Lung (tissue), 12 donors: Measurements from ENCODE around the gene PEX11G. TPM values are rescaled to one million over a fixed set of nuclear protein-coding genes. Genes with fewer than 3 reads are reported as not detected.

Experiments
- ATAC-seq: fragments of 200-7000 bp; cut with Tn5 transposase; one replicate; pipeline ENCODE4 v1.9.1; 2020; ENCODE audit warnings: moderate number of reproducible peaks; ENCODE audit not compliant: insufficient read depth, low FRiP score
- DNase-seq, 3 donors: peaks; one replicate each; pipeline ENCODE4 v3.0.0-alpha.2; 2013 to 2017
- H3K27ac ChIP-seq, 2 donors: one replicate each; pipeline ENCODE4 v1.5.1; 2013; ENCODE audit warnings: mild to moderate bottlenecking in 2 of 2, moderate library complexity in 2 of 2, control low read depth in 1 of 2, inconsistent platforms in 1 of 2, low read depth in 1 of 2, low read length in 1 of 2
- H3K27me3 ChIP-seq, 3 donors: one replicate each; pipeline ENCODE4 v1.5.1; 2013; ENCODE audit warnings: low read length in 2 of 3; ENCODE audit not compliant: control insufficient read depth in 3 of 3, insufficient read depth in 3 of 3
- H3K36me3 ChIP-seq, 4 donors: one replicate each; pipeline ENCODE4 v1.5.1; 2013; ENCODE audit warnings: low read length in 4 of 4, mild to moderate bottlenecking in 1 of 4, moderate library complexity in 1 of 4; ENCODE audit not compliant: control insufficient read depth in 4 of 4, insufficient read depth in 4 of 4
- H3K4me1 ChIP-seq, 5 donors: one replicate each; pipeline ENCODE4 v1.5.1; 2013; ENCODE audit warnings: low read length in 5 of 5, mild to moderate bottlenecking in 2 of 5, moderate library complexity in 1 of 5; ENCODE audit not compliant: control insufficient read depth in 5 of 5, insufficient read depth in 5 of 5
- H3K4me3 ChIP-seq: one replicate; pipeline ENCODE4 v1.5.1; 2013; ENCODE audit warnings: mild to moderate bottlenecking, control low read depth, moderate library complexity
- H3K9ac ChIP-seq, 2 donors: one replicate each; pipeline ENCODE4 v1.5.1; 2013; ENCODE audit warnings: low read length in 2 of 2, control low read depth in 1 of 2; ENCODE audit not compliant: insufficient read depth in 1 of 2
- H3K9me3 ChIP-seq, 4 donors: one replicate each; pipeline ENCODE4 v1.5.1; 2013; ENCODE audit warnings: low read length in 3 of 4, mild to moderate bottlenecking in 1 of 4, moderate library complexity in 1 of 4; ENCODE audit not compliant: control insufficient read depth in 4 of 4, insufficient read depth in 3 of 4
- WGBS, 2 donors: extraction: QIAGEN DNeasy Blood & Tissue Kit; methylation state at CpG; one replicate each; pipeline ENCODE4 v1.1.7; 2013; 5-methylcytosine and 5-hydroxymethylcytosine counted together
- polyA plus RNA-seq, 2 donors: library from polyadenylated mRNA; stranded (reverse); fragments of 200-250 nt; gene quantifications; one replicate each; pipeline ENCODE4 v1.2.1, GENCODE V29; 2013
- total RNA-seq, 2 donors: library from RNA; depleted of rRNA in 1 of 2; stranded (reverse); fragments of >200 nt in 1 of 2; gene quantifications; one replicate each; pipeline ENCODE4 v1.2.1, GENCODE V29; 2014 to 2021
- TF ChIP-seq, protein P1 (sequence below): IDR thresholded peaks from 2 replicates; pipeline ENCODE4 v1.5.1; 2012; ENCODE audit warnings: mild to moderate bottlenecking; ENCODE audit errors: control extremely low read depth, extremely low read depth
- donor health status: control.
- donor health status: control.
- donor health status: Bipolar disorder and iron deficiency.
- donor health status: healthy.
- donor health status: DM: yes; HTN: yes; CAD: no.

The PEX11G gene
- total and polyA plus RNA-seq, 4 donors = 4.1 to 11.1 (median 7.5) TPM

GRCh38 chr19:7512400-7512851 is 23.6 kb upstream of the PEX11G start:
- H3K36me3 ChIP-seq = no peaks in the 10 kb centered on the region
- 60 to 71% methylated on average over 6 of the region's 6 CpGs for WGBS, 2 donors
- no peak overlapping the region for H3K9ac ChIP-seq
- TF ChIP-seq, protein P1, sequence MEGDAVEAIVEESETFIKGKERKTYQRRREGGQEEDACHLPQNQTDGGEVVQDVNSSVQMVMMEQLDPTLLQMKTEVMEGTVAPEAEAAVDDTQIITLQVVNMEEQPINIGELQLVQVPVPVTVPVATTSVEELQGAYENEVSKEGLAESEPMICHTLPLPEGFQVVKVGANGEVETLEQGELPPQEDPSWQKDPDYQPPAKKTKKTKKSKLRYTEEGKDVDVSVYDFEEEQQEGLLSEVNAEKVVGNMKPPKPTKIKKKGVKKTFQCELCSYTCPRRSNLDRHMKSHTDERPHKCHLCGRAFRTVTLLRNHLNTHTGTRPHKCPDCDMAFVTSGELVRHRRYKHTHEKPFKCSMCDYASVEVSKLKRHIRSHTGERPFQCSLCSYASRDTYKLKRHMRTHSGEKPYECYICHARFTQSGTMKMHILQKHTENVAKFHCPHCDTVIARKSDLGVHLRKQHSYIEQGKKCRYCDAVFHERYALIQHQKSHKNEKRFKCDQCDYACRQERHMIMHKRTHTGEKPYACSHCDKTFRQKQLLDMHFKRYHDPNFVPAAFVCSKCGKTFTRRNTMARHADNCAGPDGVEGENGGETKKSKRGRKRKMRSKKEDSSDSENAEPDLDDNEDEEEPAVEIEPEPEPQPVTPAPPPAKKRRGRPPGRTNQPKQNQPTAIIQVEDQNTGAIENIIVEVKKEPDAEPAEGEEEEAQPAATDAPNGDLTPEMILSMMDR = no peak
- peaks cover 0 to 20% (median 13%) of the 10 kb centered on the region in 5 donors for H3K4me1 ChIP-seq
- H3K4me3 ChIP-seq = no peak overlapping the region
- no peaks in the 10 kb centered on the region for H3K27me3 ChIP-seq
- ATAC-seq (no peak), DNase-seq (no peak)
- H3K27ac ChIP-seq = no peak overlapping the region
- H3K9me3 ChIP-seq = no peaks in the 10 kb centered on the region

DNA sequence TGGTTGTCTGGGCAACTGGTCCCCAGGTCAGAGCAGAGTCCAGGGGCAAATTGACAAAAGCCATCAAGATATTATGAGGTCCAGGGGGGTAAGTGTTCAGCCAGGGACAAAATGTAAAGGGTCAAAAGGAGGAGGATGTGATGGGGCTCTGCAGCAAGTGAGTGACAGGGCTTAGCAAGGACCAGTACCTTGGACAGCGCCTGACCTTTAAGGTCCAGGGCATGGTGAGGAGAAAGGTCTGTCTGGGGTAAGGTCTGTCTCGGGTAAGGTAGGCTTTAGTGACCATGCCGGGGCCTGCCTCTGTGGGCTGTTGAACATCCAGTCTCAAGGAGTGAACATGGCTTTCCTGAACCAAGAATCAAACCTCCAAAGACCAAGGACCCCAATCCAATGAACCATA is 20.8 kb upstream of the PEX11G start:
- TF ChIP-seq, protein P1 = no peak
- DNase-seq (no peak), ATAC-seq (no peak)
- Histone ChIP-seq H3K9ac (no peak overlapping the region), H3K36me3 (no peaks in the 10 kb centered on the region), H3K27me3 (no peaks in the 10 kb centered on the region), H3K9me3 (no peaks in the 10 kb centered on the region), H3K27ac (no peak overlapping the region), H3K4me1 (peaks cover 0 to 10% (median 0%) of the 10 kb centered on the region in 5 donors), H3K4me3 (no peak overlapping the region)
- 33 to 36% methylated on average over 3 of the region's 3 CpGs for WGBS, 2 donors

GRCh38 chr19:7507884-7508283 is 19.0 kb upstream of the PEX11G start:
- ATAC-seq = peak; percentile 50
- Histone ChIP-seq H3K36me3 (no peaks in the 10 kb centered on the region), H3K27me3 (no peaks in the 10 kb centered on the region), H3K27ac (no peak overlapping the region), H3K4me1 (peaks cover 0 to 10% (median 0%) of the 10 kb centered on the region in 5 donors), H3K9me3 (no peaks in the 10 kb centered on the region), H3K4me3 (no peak overlapping the region), H3K9ac (no peak overlapping the region)
- 43 to 51% methylated on average over 11 of the region's 11 CpGs for WGBS, 2 donors
- TF ChIP-seq, protein P1 = no peak
- no peak for DNase-seq
